HL-60 (cell line): Measurements from ENCODE around the gene CAMTA1.

Source experiments
- CTCF ChIP-seq: IDR thresholded peaks from one replicate; pipeline ENCODE4 v1.5.1; 2011; ENCODE audit warnings: low read length, control low read depth, inconsistent platforms; ENCODE audit not compliant: insufficient read depth
- POLR2AphosphoS5 ChIP-seq: IDR thresholded peaks from 2 replicates; pipeline ENCODE4 v1.6.1; 2012; ENCODE audit warnings: low read depth

GRCh38 chr1:7458946-7459345 is 673.7 kb downstream of the CAMTA1 start:
- TF ChIP-seq POLR2AphosphoS5 (no peak), CTCF (no peak)
